NCI-H2107 treated with DMSO at 0.1 percent for 48 hours (cell line): Measurements from ENCODE around the gene HAGH.

Source experiments
- DNase-seq: peaks from one replicate; lab custom pipeline; 2025; ENCODE audit not compliant: unreplicated experiment; lab: John Stamatoyannopoulos, UW

Gene HAGH

GRCh38 chr16:1832838-1833454 lies 6.3 kb upstream of the HAGH start:
- no peak for DNase-seq

- DNase-seq = no peak
These were observed 4.8 kb upstream of the HAGH start for GRCh38 chr16:1831186-1832075.

- DNase-seq = no peak
These were observed 3.6 kb upstream of the HAGH start for GRCh38 chr16:1830213-1830612.

- DNase-seq = no peak
These were observed 2.2 kb upstream of the HAGH start for GRCh38 chr16:1828645-1829410.

- no peak for DNase-seq
These were observed 548 bp downstream of the HAGH start for GRCh38 chr16:1825864-1826690.

- DNase-seq = no peak
These were observed 1.2 kb downstream of the HAGH start for GRCh38 chr16:1825381-1825863.

- DNase-seq = no peak
These were observed 2.8 kb downstream of the HAGH start for GRCh38 chr16:1823821-1824220.

- no peak for DNase-seq
These were observed 3.8 kb downstream of the HAGH start for GRCh38 chr16:1822801-1823200.

- no peak for DNase-seq
These were observed 4.6 kb downstream of the HAGH start for GRCh38 chr16:1821861-1822611.

GRCh38 chr16:1820946-1821290 lies 5.7 kb downstream of the HAGH start:
- no peak for DNase-seq

GRCh38 chr16:1820096-1820945 lies 6.3 kb downstream of the HAGH start:
- DNase-seq = no peak

- no peak for DNase-seq
These were observed 7.0 kb downstream of the HAGH start for GRCh38 chr16:1819611-1820010.

GRCh38 chr16:1818873-1819525 lies 7.6 kb downstream of the HAGH start:
- DNase-seq = no peak

- DNase-seq = no peak
These were observed 8.3 kb downstream of the HAGH start for GRCh38 chr16:1818204-1818872.

GRCh38 chr16:1817716-1818115 lies 8.9 kb downstream of the HAGH start:
- no peak for DNase-seq

GRCh38 chr16:1817276-1817589 lies 9.4 kb downstream of the HAGH start:
- DNase-seq = no peak

GRCh38 chr16:1816396-1817275 lies 10.0 kb downstream of the HAGH start:
- no peak for DNase-seq
